Measurements from ENCODE around the gene SPAG16.

GRCh38 chr2:214297423-214297822, 1013.2 kb downstream of the SPAG16 start:
- TF ChIP-seq EZH2 (IDR thresholded peaks at IDR 0.05; ENCODE audit: low read length, missing control alignments) (no peak), CTCF (conservative IDR thresholded peaks at IDR 0.05 in 1 of 2, IDR thresholded peaks at IDR 0.05 in 1 of 2; ENCODE audit: low read depth in 1 of 2, low read length in 2 of 2) (no peak)

Measured in fibroblast of lung (primary cell).